ENCODE measurements around the gene SIPA1L3.

Gene SIPA1L3

GRCh38 chr19:37936166-37936565, 29.2 kb downstream of the SIPA1L3 start:
- peak overlapping the region; percentile 28; the same call in 1 of the 2 replicates for H3K27ac ChIP-seq
- TF ChIP-seq ZFX (IDR thresholded peaks at IDR 0.05) = no peak
- TF ChIP-seq CTCF (conservative IDR thresholded peaks at IDR 0.05) = no peak

DNA sequence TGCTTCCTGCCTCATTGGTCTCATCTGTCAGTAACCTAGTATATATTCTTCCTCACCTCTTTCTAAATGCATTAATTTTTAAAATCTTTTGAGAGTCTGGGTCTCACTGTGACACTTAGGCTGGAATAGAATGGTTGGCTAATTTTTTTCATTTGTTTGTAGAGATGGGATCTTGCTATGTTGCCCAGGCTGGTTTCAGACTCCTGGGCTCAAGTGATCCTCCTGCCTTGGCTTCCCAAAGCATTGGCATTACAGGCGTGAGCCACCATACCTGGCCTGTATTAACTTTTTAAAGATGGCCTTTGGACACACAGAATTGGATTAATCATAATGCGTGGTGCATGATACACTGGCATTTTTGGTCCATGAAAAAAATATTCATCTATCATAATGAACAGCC, 29.9 kb downstream of the SIPA1L3 start:
- no peak for TF ChIP-seq CTCF (conservative IDR thresholded peaks at IDR 0.05)
- no peak for TF ChIP-seq ZFX (IDR thresholded peaks at IDR 0.05)
- H3K27ac ChIP-seq = no peak overlapping the region

- TF ChIP-seq CTCF (conservative IDR thresholded peaks at IDR 0.05) (no peak), ZFX (IDR thresholded peaks at IDR 0.05) (no peak)
- H3K27ac ChIP-seq = no peak overlapping the region
Measured at GRCh38 chr19:37938353-37938752, 31.3 kb downstream of the SIPA1L3 start.

- peak overlapping the region; percentile 26 for H3K27ac ChIP-seq
- no peak for TF ChIP-seq ZFX (IDR thresholded peaks at IDR 0.05)
- TF ChIP-seq CTCF (conservative IDR thresholded peaks at IDR 0.05) = no peak
Measured at GRCh38 chr19:37941782-37942515, 34.9 kb downstream of the SIPA1L3 start.

DNA sequence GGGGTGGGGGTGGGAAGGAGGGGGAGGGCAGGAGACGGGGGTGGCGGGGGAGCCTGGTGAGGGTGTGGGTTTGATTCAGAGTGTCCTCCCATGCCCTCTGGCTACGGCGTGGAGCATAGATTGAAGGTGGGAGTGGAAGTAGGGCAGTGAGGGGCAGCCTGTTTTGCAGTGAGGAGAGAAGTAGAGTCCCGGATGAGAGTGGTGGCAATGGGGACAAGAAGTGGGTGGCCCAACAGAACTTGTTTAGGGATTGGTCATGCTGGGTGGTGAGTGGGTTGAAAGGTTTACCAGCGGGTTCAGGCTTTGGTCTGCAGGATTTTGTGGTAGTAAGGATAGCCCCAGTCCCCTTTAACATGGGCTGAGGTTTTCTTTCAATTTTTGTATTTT, 35.5 kb downstream of the SIPA1L3 start:
- H3K27ac ChIP-seq = 0 out of 2 replicates have a peak overlapping the region, but pooled peaks have one; percentile 26
- TF ChIP-seq ZFX (IDR thresholded peaks at IDR 0.05) (no peak), CTCF (conservative IDR thresholded peaks at IDR 0.05) (no peak)

DNA sequence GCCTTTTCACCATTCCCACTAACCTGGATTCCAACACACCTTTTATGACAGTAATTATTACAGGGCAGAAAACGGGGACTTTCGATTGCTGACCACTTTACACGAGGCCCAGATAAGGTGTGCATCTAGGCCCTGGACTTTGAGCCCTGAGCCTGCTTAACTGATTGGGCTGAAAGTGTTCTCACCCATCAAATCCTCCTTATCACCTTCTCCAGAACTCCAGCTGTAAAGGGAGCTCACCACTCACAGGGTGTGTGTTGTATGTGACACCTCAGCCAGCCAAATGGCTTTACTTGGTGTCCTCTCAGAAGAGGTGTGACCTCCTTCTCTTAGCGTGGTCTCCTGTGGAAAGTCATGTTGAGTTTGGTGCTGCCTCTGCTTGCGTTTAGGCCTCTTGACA, 36.5 kb downstream of the SIPA1L3 start:
- TF ChIP-seq ZFX (IDR thresholded peaks at IDR 0.05) = no peak
- no peak for TF ChIP-seq CTCF (conservative IDR thresholded peaks at IDR 0.05)
- no peak overlapping the region for H3K27ac ChIP-seq

GRCh38 chr19:37946132-37946531, 39.1 kb downstream of the SIPA1L3 start:
- TF ChIP-seq CTCF (conservative IDR thresholded peaks at IDR 0.05) (no peak), ZFX (IDR thresholded peaks at IDR 0.05) (no peak)
- H3K27ac ChIP-seq = no peak overlapping the region

Data from C4-2B (cell line).